H1 (cell line): ENCODE results near the gene RASAL1. TPM values are rescaled to one million over a fixed set of nuclear protein-coding genes. Genes with fewer than 3 reads are reported as not detected.

Source experiments
- CTCF ChIA-PET: fragments of 300-600 bp; sonication (Branson Sonifier 250); formaldehyde crosslinking; loops from one replicate; lab custom pipeline; 2021; ENCODE audit not compliant: partially characterized antibody; lab: Charles Lee
- POLR2A ChIA-PET: fragments of 300-600 bp; sonication (Branson Sonifier 250); formaldehyde crosslinking; loops from one replicate; lab custom pipeline; 2021; ENCODE audit warnings: inconsistent platforms; ENCODE audit not compliant: partially characterized antibody; lab: Charles Lee
- DNase-seq, 2 experiments: peaks; one replicate each; pipeline versions ENCODE4 v3.0.0 to v3.0.0-alpha.2; 2010 to 2022; ENCODE audit warnings: low spot score in 2 of 2, low read depth in 1 of 2, mixed read lengths in 1 of 2
- FAIRE-seq: peaks from 2 replicates; lab custom pipeline; 2011; peaks lifted over from hg19 to GRCh38; lab: Jason Lieb, UNC
- H2AFZ ChIP-seq: 2 replicates; pipeline ENCODE4 v1.8.1; 2012; ENCODE audit warnings: low read length, inconsistent platforms
- H2AK5ac ChIP-seq: 2 replicates; pipeline ENCODE4 v1.6.1; 2013; ENCODE audit warnings: low read depth, low read length
- H2BK120ac ChIP-seq: replicated peaks from 2 replicates; pipeline ENCODE3; 2013; ENCODE audit warnings: low read depth, low read length, inconsistent platforms
- H2BK12ac ChIP-seq: 2 replicates; pipeline ENCODE4 v1.6.1; 2013; ENCODE audit warnings: low read depth, low read length
- H2BK15ac ChIP-seq: 2 replicates; pipeline ENCODE4 v1.6.1; 2013; ENCODE audit warnings: low read length
- H2BK20ac ChIP-seq: 2 replicates; pipeline ENCODE4 v1.6.1; 2013; ENCODE audit warnings: low read length
- H2BK5ac ChIP-seq: 2 replicates; pipeline ENCODE4 v1.6.1; 2013; ENCODE audit warnings: low read depth, low read length
- H3K14ac ChIP-seq: 2 replicates; pipeline ENCODE4 v1.6.1; 2013; ENCODE audit warnings: inconsistent platforms; ENCODE audit not compliant: insufficient read length
- H3K18ac ChIP-seq: 2 replicates; pipeline ENCODE4 v1.6.1; 2013; ENCODE audit warnings: low read length; ENCODE audit errors: extremely low read depth
- H3K23ac ChIP-seq: 2 replicates; pipeline ENCODE4 v1.6.1; 2013; ENCODE audit warnings: inconsistent platforms; ENCODE audit not compliant: insufficient read length
- H3K23me2 ChIP-seq: 2 replicates; pipeline ENCODE4 v1.6.1; 2013; ENCODE audit warnings: low read depth, low read length
- H3K27ac ChIP-seq: 2 replicates; pipeline ENCODE4 v1.6.1; 2011; ENCODE audit warnings: low read depth, low read length, inconsistent platforms
- H3K27me3 ChIP-seq, 4 experiments: replicated peaks in 1 of 4; 1 replicate in 1 of 4; 2 replicates in 3 of 4; pipeline versions ENCODE4 v1.6.1 to v1.8.1; 2011 to 2013; ENCODE audit warnings: low read length in 3 of 4, mild to moderate bottlenecking in 3 of 4, inconsistent platforms in 2 of 4, mixed read lengths in 2 of 4, moderate library complexity in 1 of 4; ENCODE audit not compliant: control insufficient read depth in 3 of 4, insufficient read depth in 3 of 4; ENCODE audit errors: extremely low read depth in 1 of 4
- H3K36me3 ChIP-seq, 4 experiments: 2 replicates each; pipeline versions ENCODE4 v1.6.1 to v1.8.1; 2011 to 2013; ENCODE audit warnings: mild to moderate bottlenecking in 4 of 4, low read length in 3 of 4, moderate library complexity in 2 of 4, control low read depth in 1 of 4, inconsistent platforms in 1 of 4; ENCODE audit not compliant: insufficient read depth in 4 of 4, control insufficient read depth in 2 of 4
- H3K4ac ChIP-seq: replicated peaks from 2 replicates; pipeline ENCODE3; 2013; ENCODE audit warnings: low read length, low read depth, mixed read lengths, inconsistent platforms; ENCODE audit not compliant: insufficient read length
- H3K4me1 ChIP-seq, 4 experiments: replicated peaks in 1 of 4; 1 replicate in 1 of 4; 2 replicates in 3 of 4; pipeline versions ENCODE4 v1.6.1 to v1.8.1; 2011 to 2013; ENCODE audit warnings: low read length in 3 of 4, inconsistent platforms in 2 of 4, mixed read lengths in 1 of 4; ENCODE audit not compliant: insufficient read depth in 4 of 4, control insufficient read depth in 3 of 4
- H3K4me2 ChIP-seq, 2 experiments: 2 replicates each; pipeline versions ENCODE4 v1.6.1 to v1.8.1; 2011 to 2013; ENCODE audit warnings: low read depth in 2 of 2, low read length in 2 of 2, control low read depth in 1 of 2, inconsistent platforms in 1 of 2, mild to moderate bottlenecking in 1 of 2; ENCODE audit not compliant: insufficient read depth in 1 of 2
- H3K4me3 ChIP-seq, 4 experiments: fragments of 200-600, 300-600 bp in 1 of 4; sonication (generic), shearing (Covaris generic), sonication (Bioruptor Twin) in 1 of 4; 2 replicates each; pipeline versions ENCODE4 v1.5.1 to v1.8.1; 2011 to 2016; ENCODE audit warnings: low read length in 4 of 4, low read depth in 3 of 4, control low read depth in 2 of 4, inconsistent platforms in 2 of 4, mild to moderate bottlenecking in 2 of 4, mixed read lengths in 1 of 4, moderate library complexity in 1 of 4; ENCODE audit not compliant: insufficient read depth in 2 of 4; ENCODE audit errors: extremely low read depth in 1 of 4
- H3K56ac ChIP-seq: replicated peaks from 2 replicates; pipeline ENCODE3; 2013; ENCODE audit warnings: low read depth, mild to moderate bottlenecking, mixed read lengths, low read length, inconsistent platforms; ENCODE audit not compliant: insufficient read length
- H3K79me1 ChIP-seq: 2 replicates; pipeline ENCODE4 v1.6.1; 2013; ENCODE audit warnings: low read depth, low read length, control low read depth
- H3K79me2 ChIP-seq, 2 experiments: 2 replicates each; pipeline versions ENCODE4 v1.6.1 to v1.8.1; 2012 to 2013; ENCODE audit warnings: low read length in 2 of 2, mild to moderate bottlenecking in 2 of 2, inconsistent platforms in 1 of 2; ENCODE audit not compliant: insufficient read depth in 2 of 2, control insufficient read depth in 1 of 2
- H3K9ac ChIP-seq, 4 experiments: replicated peaks in 1 of 4; 1 replicate in 1 of 4; 2 replicates in 3 of 4; pipeline versions ENCODE4 v1.6.1 to v1.8.1; 2011 to 2013; ENCODE audit warnings: low read depth in 3 of 4, low read length in 3 of 4, control low read depth in 2 of 4, mild to moderate bottlenecking in 2 of 4, moderate library complexity in 2 of 4, inconsistent platforms in 1 of 4; ENCODE audit errors: extremely low read depth in 1 of 4
- H3K9me3 ChIP-seq, 2 experiments: 2 replicates each; pipeline versions ENCODE4 v1.6.1 to v1.8.1; 2012 to 2013; ENCODE audit warnings: mild to moderate bottlenecking in 2 of 2, moderate library complexity in 2 of 2, control low read depth in 1 of 2, inconsistent platforms in 1 of 2, low read depth in 1 of 2, low read length in 1 of 2, mixed read lengths in 1 of 2; ENCODE audit not compliant: insufficient read depth in 2 of 2
- H4K20me1 ChIP-seq, 2 experiments: replicated peaks in 1 of 2; 2 replicates each; pipeline versions ENCODE3 to v1.8.1; 2011 to 2013; ENCODE audit warnings: inconsistent platforms in 2 of 2, low read length in 2 of 2, mild to moderate bottlenecking in 1 of 2; ENCODE audit not compliant: insufficient read depth in 2 of 2, control insufficient read depth in 1 of 2
- H4K5ac ChIP-seq: 2 replicates; pipeline ENCODE4 v1.6.1; 2013; ENCODE audit warnings: low read length, low read depth, mixed read lengths, inconsistent platforms; ENCODE audit not compliant: insufficient read length
- H4K8ac ChIP-seq: 2 replicates; pipeline ENCODE4 v1.8.0; 2013; ENCODE audit warnings: mild to moderate bottlenecking, moderate library complexity, low read length, inconsistent platforms; ENCODE audit not compliant: insufficient read depth; ENCODE audit errors: extremely low read depth
- H4K91ac ChIP-seq: replicated peaks from 2 replicates; pipeline ENCODE3; 2013; ENCODE audit warnings: low read length, mixed read lengths, inconsistent platforms; ENCODE audit not compliant: insufficient read length
- ATF3 ChIP-seq: IDR thresholded peaks from 2 replicates; pipeline ENCODE4 v1.6.1; 2011; ENCODE audit warnings: low read depth, mild to moderate bottlenecking, low read length; ENCODE audit not compliant: insufficient read depth
- BACH1 ChIP-seq: IDR thresholded peaks from 2 replicates; pipeline ENCODE4 v1.6.1; 2012; ENCODE audit warnings: low read length, improper control_type of control experiment
- CEBPB ChIP-seq: IDR thresholded peaks from 2 replicates; pipeline ENCODE4 v1.6.1; 2012; ENCODE audit warnings: low read depth, low read length
- CTBP2 ChIP-seq: IDR thresholded peaks from 2 replicates; pipeline ENCODE4 v1.7.0; 2011; ENCODE audit warnings: borderline replicate concordance, mild to moderate bottlenecking, moderate library complexity, mixed read lengths, low read length; ENCODE audit not compliant: insufficient read depth, insufficient read length
- GABPA ChIP-seq: IDR thresholded peaks from 2 replicates; pipeline ENCODE4 v1.6.1; 2011; ENCODE audit warnings: mild to moderate bottlenecking, low read length, moderate library complexity, borderline replicate concordance; ENCODE audit not compliant: insufficient read depth
- KDM5A ChIP-seq: fragments of 200-600 bp; IDR thresholded peaks from 2 replicates; pipeline ENCODE4 v1.7.1; 2012; ENCODE audit warnings: mild to moderate bottlenecking, low read length, inconsistent platforms, mixed read lengths
- NANOG ChIP-seq: IDR thresholded peaks from 2 replicates; pipeline ENCODE4 v1.6.1; 2011; ENCODE audit warnings: low read length, low read depth, mild to moderate bottlenecking, inconsistent platforms; ENCODE audit not compliant: insufficient read depth, poor library complexity, severe bottlenecking
- POU5F1 ChIP-seq: IDR thresholded peaks from 2 replicates; pipeline ENCODE4 v1.6.1; 2011; ENCODE audit warnings: low read depth, mild to moderate bottlenecking, low read length, moderate library complexity
- SP2 ChIP-seq: IDR thresholded peaks from 2 replicates; pipeline ENCODE4 v1.6.1; 2012; ENCODE audit warnings: mild to moderate bottlenecking, low read length, inconsistent platforms
- ZNF274 ChIP-seq: IDR thresholded peaks from 2 replicates; pipeline ENCODE4 v1.7.0; 2012; ENCODE audit warnings: low read length, borderline replicate concordance; ENCODE audit errors: extremely low read depth
- WGBS, 2 experiments: shearing (Covaris generic) in 1 of 2; methylation state at CpG; one replicate each; pipeline versions ENCODE4 v1.1.6 to v1.1.7; 2013 to 2015; ENCODE audit warnings: low lambda C conversion rate in 2 of 2, mixed read lengths in 2 of 2, inconsistent platforms in 1 of 2, low coverage in 1 of 2, missing lambda C conversion rate in 1 of 2; ENCODE audit not compliant: insufficient replicate concordance in 2 of 2, insufficient coverage in 1 of 2, insufficient read length in 1 of 2; ENCODE audit errors: extremely low coverage in 1 of 2, missing lambda C conversion rate in 1 of 2; 5-methylcytosine and 5-hydroxymethylcytosine counted together
- polyA plus RNA-seq, 7 experiments: library from polyadenylated mRNA; depleted of rRNA in 3 of 7; stranded (reverse) in 5 of 7; unstranded in 2 of 7; fragments of >200 nt in 5 of 7; fragments of 200-250 nt in 2 of 7; gene quantifications; 1 replicate in 5 of 7; 2 replicates in 1 of 7; 4 replicates in 1 of 7; pipeline versions ENCODE4 v1.2.1 to v1.2.3, GENCODE V29; 2011 to 2013; ENCODE audit warnings: missing spikeins in 2 of 7, mixed read lengths in 2 of 7
- total RNA-seq: library from RNA; stranded (reverse); fragmentation: NEBNext Ultra II Directional; extraction: Animal tissue kit (Norgen Biotek cat#: 25700); gene quantifications from 2 replicates; pipeline ENCODE4 v1.2.1, GENCODE V29; 2021

The RASAL1 gene
- total and polyA plus RNA-seq, 2 of the 8 experiments (the other 6 are each of a cell fraction or from before 2014, with no cell fraction given): 3.7 to 5.0 TPM

GRCh38 chr12:113179023-113179422 lies 43.5 kb upstream of the RASAL1 start:
- Histone ChIP-seq H2BK15ac (no peak overlapping the region), H4K91ac (no peak overlapping the region), H4K5ac (no peak overlapping the region), H2AK5ac (no peak overlapping the region), H3K4me3 (no peak overlapping the region), H4K8ac (no peak overlapping the region), H2BK120ac (no peak overlapping the region), H3K4me2 (no peak overlapping the region), H4K20me1 (peaks cover 5 to 14% of the 10 kb centered on the region in 2 experiments), H2AFZ (no peak overlapping the region), H2BK20ac (no peak overlapping the region), H3K18ac (no peak overlapping the region), H3K14ac (no peak overlapping the region), H3K9ac (no peak overlapping the region), H3K9me3 (no peaks in the 10 kb centered on the region), H3K27ac (no peak overlapping the region), H2BK12ac (no peak overlapping the region), H2BK5ac (no peak overlapping the region), H3K4me1 (no peaks in the 10 kb centered on the region), H3K79me1 (0 out of 2 replicates have a peak, but pooled peaks cover 5% of the 10 kb centered on the region), H3K56ac (no peak overlapping the region), H3K36me3 (peaks cover 11 to 54% (median 36%) of the 10 kb centered on the region in 4 experiments; a peak in 7 of 8 replicates), H3K27me3 (no peaks in the 10 kb centered on the region), H3K23ac (no peak overlapping the region), H3K4ac (no peak overlapping the region), H3K79me2 (peaks cover 4 to 23% of the 10 kb centered on the region in 2 experiments; a peak in 3 of 4 replicates), H3K23me2 (no peaks in the 10 kb centered on the region)
- TF ChIP-seq ATF3: no peak
- TF ChIP-seq ZNF274: no peak
- no peak for TF ChIP-seq KDM5A
- no peak for TF ChIP-seq GABPA
- TF ChIP-seq CTBP2: no peak
- no peak for TF ChIP-seq CEBPB
- no peak for TF ChIP-seq POU5F1
- TF ChIP-seq NANOG: no peak
- TF ChIP-seq SP2: no peak
- TF ChIP-seq BACH1: no peak
- 93% methylated on average over 14 of the region's 14 CpGs; no CpG with 5 or more reads in 1 of the 2 experiments for WGBS, 2 experiments
- ChIA-PET CTCF (interaction anchor here (1.1 to 8.8 kb wide), 6 partner anchors 9 to 29 kb away, joined by 3 to 114 read pairs (median 5); partner anchors contain the start of gene CFAP73), POLR2A (interaction anchor here (1.0 to 1.3 kb wide), 2 partner anchors 13 to 16 kb away, joined by 3 to 4 read pairs; no protein-coding TSS in a partner anchor)
- DNase-seq (no peak), FAIRE-seq (no peak)
